Coronary artery (tissue), 2 donors: ENCODE measurements around the gene EML4.

Experiments used
- DNase-seq: peaks from one replicate; pipeline ENCODE4 v3.0.0-alpha.2; 2017; ENCODE audit warnings: low spot score
- H3K27ac ChIP-seq, 2 donors: fragments of 200-600 bp; sonication (generic); one replicate each; pipeline ENCODE4 v1.5.1; 2016 to 2019
- H3K4me3 ChIP-seq: fragments of 200-600 bp; sonication (generic); 2 replicates; pipeline ENCODE4 v1.5.1; 2016; ENCODE audit warnings: mild to moderate bottlenecking, moderate library complexity
- TF ChIP-seq, protein P1 (sequence below): fragments of 200-600 bp; sonication (generic); IDR thresholded peaks from one replicate; pipeline ENCODE4 v1.5.1; 2019; ENCODE audit warnings: antibody characterized with exemption

Gene EML4

DNA sequence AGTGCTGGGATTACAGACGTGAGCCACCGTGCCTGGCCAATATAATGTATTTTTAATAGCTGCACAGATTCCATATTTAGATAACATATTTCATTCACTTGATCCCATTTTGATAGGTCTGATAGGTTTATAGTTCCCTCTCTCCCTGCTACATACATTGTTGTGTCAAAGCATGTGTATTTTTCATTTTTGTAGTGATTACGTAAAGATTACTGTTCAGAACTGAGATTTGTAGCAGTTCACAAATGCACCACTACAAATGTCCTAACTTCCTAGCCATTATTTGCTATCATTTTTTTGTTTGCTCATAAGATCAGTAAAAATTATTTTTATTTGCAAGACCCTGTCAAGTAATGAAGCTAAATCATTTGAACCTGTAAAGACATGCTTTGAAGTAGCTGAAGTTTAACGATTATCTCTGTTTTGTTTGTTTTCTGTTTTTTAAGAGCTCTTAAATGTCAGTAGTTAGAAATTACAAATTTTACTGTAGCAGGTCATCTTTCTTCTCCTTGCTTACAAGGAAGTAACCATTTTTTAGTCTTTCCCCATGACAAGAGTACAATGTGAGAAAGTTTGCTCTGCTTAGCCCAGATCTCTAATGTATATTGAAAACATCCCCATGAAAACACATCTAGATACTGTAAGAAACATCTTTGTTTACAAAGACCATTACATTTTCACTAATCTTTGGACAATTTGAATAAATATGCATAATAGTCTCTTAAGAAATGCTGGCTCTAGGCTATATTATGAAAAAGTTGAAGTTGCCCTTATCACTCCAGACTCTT is 54.1 kb downstream of the EML4 start:
- DNase-seq = no peak
- Histone ChIP-seq H3K4me3 (no peak overlapping the region), H3K27ac (no peak overlapping the region)
- TF ChIP-seq, protein P1, sequence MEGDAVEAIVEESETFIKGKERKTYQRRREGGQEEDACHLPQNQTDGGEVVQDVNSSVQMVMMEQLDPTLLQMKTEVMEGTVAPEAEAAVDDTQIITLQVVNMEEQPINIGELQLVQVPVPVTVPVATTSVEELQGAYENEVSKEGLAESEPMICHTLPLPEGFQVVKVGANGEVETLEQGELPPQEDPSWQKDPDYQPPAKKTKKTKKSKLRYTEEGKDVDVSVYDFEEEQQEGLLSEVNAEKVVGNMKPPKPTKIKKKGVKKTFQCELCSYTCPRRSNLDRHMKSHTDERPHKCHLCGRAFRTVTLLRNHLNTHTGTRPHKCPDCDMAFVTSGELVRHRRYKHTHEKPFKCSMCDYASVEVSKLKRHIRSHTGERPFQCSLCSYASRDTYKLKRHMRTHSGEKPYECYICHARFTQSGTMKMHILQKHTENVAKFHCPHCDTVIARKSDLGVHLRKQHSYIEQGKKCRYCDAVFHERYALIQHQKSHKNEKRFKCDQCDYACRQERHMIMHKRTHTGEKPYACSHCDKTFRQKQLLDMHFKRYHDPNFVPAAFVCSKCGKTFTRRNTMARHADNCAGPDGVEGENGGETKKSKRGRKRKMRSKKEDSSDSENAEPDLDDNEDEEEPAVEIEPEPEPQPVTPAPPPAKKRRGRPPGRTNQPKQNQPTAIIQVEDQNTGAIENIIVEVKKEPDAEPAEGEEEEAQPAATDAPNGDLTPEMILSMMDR = no peak

DNA sequence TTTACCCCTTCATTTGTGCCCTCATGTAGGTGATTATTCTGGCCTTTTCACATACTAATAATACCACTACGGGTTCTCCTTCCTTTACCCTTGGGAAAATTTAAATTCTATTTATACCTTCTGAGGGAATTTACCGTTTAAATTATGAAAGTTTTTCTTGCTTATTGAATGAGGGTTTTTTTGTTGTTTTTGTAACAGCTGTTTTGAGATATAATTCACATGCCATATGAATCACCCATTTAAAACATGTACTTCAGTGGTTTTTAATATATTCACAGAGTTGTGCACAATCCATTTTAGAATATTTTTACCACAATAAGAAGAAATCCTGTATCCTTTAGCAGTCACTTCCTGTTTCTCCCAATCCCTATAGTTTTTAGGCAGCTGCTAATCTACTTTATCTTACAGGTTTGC is 54.7 kb downstream of the EML4 start:
- Histone ChIP-seq H3K27ac (no peak overlapping the region), H3K4me3 (no peak overlapping the region)
- DNase-seq = no peak
- TF ChIP-seq, protein P1 = no peak

GRCh38 chr2:42224422-42225067 is 55.4 kb downstream of the EML4 start:
- TF ChIP-seq, protein P1 = no peak
- no peak for DNase-seq
- no peak overlapping the region for H3K27ac ChIP-seq
- no peak overlapping the region for H3K4me3 ChIP-seq

GRCh38 chr2:42225573-42225972 is 56.4 kb downstream of the EML4 start:
- Histone ChIP-seq H3K27ac (no peak overlapping the region), H3K4me3 (no peak overlapping the region)
- DNase-seq = no peak
- TF ChIP-seq, protein P1 = no peak

- no peak for DNase-seq
- Histone ChIP-seq H3K27ac (no peak overlapping the region), H3K4me3 (no peak overlapping the region)
- TF ChIP-seq, protein P1 = no peak
Observed at GRCh38 chr2:42227491-42227890, 58.3 kb downstream of the EML4 start.

DNA sequence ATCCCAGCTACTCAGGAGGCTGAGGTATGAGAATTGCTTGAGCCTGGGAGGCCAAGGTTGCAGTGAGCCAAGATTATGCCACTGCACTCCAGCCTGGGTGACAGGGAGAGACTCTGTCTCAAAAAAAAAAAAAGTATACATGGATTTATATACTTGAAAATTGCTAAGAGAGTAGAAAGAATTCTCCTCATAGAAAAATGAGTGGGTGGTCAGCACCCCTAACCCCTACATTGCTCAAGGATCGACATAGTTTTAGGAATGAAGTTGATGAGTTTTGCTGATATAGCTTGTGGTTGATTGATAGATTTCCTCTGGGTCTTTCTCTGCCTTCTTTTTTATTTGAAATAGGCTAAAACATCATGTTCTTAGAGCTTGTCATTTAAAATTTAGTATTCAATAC is 58.9 kb downstream of the EML4 start:
- H3K27ac ChIP-seq = no peak overlapping the region
- H3K4me3 ChIP-seq = no peak overlapping the region
- TF ChIP-seq, protein P1 = no peak
- no peak for DNase-seq

DNA sequence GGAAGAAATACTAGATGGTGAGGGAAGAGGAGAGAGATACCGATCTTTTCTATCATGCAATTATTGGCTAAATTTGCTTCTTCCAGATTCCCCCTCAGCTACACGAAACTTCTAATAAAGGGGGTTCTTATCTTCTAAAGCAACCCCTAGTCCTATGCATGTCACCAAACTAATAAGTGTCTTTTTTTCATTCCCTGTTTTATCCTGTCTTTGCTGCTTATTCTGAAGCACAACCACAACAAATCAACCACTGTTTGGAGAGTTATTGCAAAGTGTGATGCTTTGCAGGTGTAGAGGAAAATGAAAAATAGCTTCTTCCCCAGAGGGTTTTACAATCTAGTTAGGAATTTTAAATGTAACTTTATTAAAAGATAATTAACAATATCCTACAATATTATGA is 60.8 kb downstream of the EML4 start:
- TF ChIP-seq, protein P1 = no peak
- no peak for DNase-seq
- no peak overlapping the region for H3K27ac ChIP-seq
- no peak overlapping the region for H3K4me3 ChIP-seq
